ENCODE results near the gene ZNF768.

ZNF768 gene

GRCh38 chr16:30561089-30561816 is 34.9 kb upstream of the ZNF768 start:
- TF ChIP-seq ZNF274 (IDR thresholded peaks at IDR 0.05; ENCODE audit: low read depth, low read length): no peak
- peak overlapping the region; percentile 47; the same call in 1 of the 2 replicates for H3K4me3 ChIP-seq (ENCODE audit: low read length)

GRCh38 chr16:30559690-30560089 is 33.3 kb upstream of the ZNF768 start:
- H3K4me3 ChIP-seq (ENCODE audit: low read length): no peak overlapping the region
- no peak for TF ChIP-seq ZNF274 (IDR thresholded peaks at IDR 0.05; ENCODE audit: low read depth, low read length)

GRCh38 chr16:30558789-30559377 is 32.5 kb upstream of the ZNF768 start:
- H3K4me3 ChIP-seq (ENCODE audit: low read length): peak overlapping the region; percentile 9; the same call in 1 of the 2 replicates
- TF ChIP-seq ZNF274 (IDR thresholded peaks at IDR 0.05; ENCODE audit: low read depth, low read length): no peak

GRCh38 chr16:30557957-30558788 is 31.8 kb upstream of the ZNF768 start, which contains the start of gene ZNF764:
ZNF764 (minus strand) TSS chr16:30558374; CDS start chr16:30558182, 192 bp downstream.
- no peak for TF ChIP-seq ZNF274 (IDR thresholded peaks at IDR 0.05; ENCODE audit: low read depth, low read length)

GRCh38 chr16:30557707-30557956 is 31.3 kb upstream of the ZNF768 start:
- no peak for TF ChIP-seq ZNF274 (IDR thresholded peaks at IDR 0.05; ENCODE audit: low read depth, low read length)
- H3K4me3 ChIP-seq (ENCODE audit: low read length): peak overlapping the region; percentile 78

More at GRCh38 chr16:30557957-30558788, 31.8 kb upstream of the ZNF768 start, which contains the start of gene ZNF764:
- H3K4me3 ChIP-seq (ENCODE audit: low read length): peak within 1 kb of the TSS; percentile 78

GRCh38 chr16:30556125-30556473 is 29.7 kb upstream of the ZNF768 start:
- TF ChIP-seq ZNF274 (IDR thresholded peaks at IDR 0.05; ENCODE audit: low read depth, low read length): no peak
- no peak overlapping the region for H3K4me3 ChIP-seq (ENCODE audit: low read length)

- no peak overlapping the region for H3K4me3 ChIP-seq (ENCODE audit: low read length)
- TF ChIP-seq ZNF274 (IDR thresholded peaks at IDR 0.05; ENCODE audit: low read depth, low read length): no peak
These were observed 29.2 kb upstream of the ZNF768 start for GRCh38 chr16:30555315-30556124.

- no peak overlapping the region for H3K4me3 ChIP-seq (ENCODE audit: low read length)
These were observed 28.4 kb upstream of the ZNF768 start for GRCh38 chr16:30554557-30555314.

GRCh38 chr16:30553393-30553899 is 27.1 kb upstream of the ZNF768 start:
- no peak overlapping the region for H3K4me3 ChIP-seq (ENCODE audit: low read length)
- TF ChIP-seq ZNF274 (IDR thresholded peaks at IDR 0.05; ENCODE audit: low read depth, low read length): no peak

More at GRCh38 chr16:30554557-30555314, 28.4 kb upstream of the ZNF768 start:
- TF ChIP-seq ZNF274 (IDR thresholded peaks at IDR 0.05; ENCODE audit: low read depth, low read length): no peak

GRCh38 chr16:30552956-30553355 is 26.6 kb upstream of the ZNF768 start:
- TF ChIP-seq ZNF274 (IDR thresholded peaks at IDR 0.05; ENCODE audit: low read depth, low read length): no peak

GRCh38 chr16:30551781-30552180 is 25.4 kb upstream of the ZNF768 start:
- TF ChIP-seq ZNF274 (IDR thresholded peaks at IDR 0.05; ENCODE audit: low read depth, low read length): no peak
- no peak overlapping the region for H3K4me3 ChIP-seq (ENCODE audit: low read length)

More at GRCh38 chr16:30552956-30553355, 26.6 kb upstream of the ZNF768 start:
- no peak overlapping the region for H3K4me3 ChIP-seq (ENCODE audit: low read length)

- no peak for TF ChIP-seq ZNF274 (IDR thresholded peaks at IDR 0.05; ENCODE audit: low read depth, low read length)
- H3K4me3 ChIP-seq (ENCODE audit: low read length): no peak overlapping the region
These were observed 22.3 kb upstream of the ZNF768 start for GRCh38 chr16:30548416-30549253.
